ENCODE results near the gene NIPSNAP2. TPM values are rescaled to one million over a fixed set of nuclear protein-coding genes. Genes with fewer than 3 reads are reported as not detected.

The NIPSNAP2 gene
- total and polyA plus RNA-seq, 2 donors from 2014 or later, result 60.3 to 64.4 TPM

DNA sequence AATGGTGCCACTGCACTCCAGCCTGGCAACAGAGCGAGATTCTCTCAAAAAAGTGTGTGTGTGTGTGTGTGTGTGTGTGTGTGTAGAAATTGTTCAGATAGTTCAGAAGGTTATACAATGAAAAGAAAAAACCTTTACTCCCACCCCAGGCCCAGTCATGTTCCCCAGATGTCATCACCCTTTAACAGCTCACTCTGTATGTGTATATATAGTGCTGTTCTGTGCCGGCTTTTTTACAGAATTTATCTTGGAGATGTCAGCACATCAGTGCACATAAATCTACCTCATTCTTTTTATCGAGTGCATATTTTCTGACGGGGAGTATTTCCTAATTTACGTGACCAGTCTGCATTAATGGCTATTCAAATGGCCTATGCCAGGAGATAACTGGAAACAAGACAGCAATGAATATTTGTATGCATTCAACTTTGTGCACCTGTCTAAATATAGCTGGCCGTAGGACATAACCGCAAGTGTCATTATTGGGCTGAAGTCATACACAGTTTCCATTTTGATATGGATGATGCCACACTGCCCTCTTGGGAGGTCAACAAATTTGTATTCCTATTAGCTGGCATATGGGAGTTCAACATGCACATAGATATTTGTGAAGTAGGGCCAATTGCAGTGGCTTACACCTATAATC lies 11.7 kb downstream of the NIPSNAP2 start:
- intact Hi-C loops (cut with DNase I), result no loop called here
- H3K36me3 ChIP-seq (ENCODE audit: control insufficient read depth in 2 of 3, insufficient read depth in 3 of 3, low read length in 3 of 3), result peaks cover 9 to 27% (median 11%) of the 10 kb centered on the region in 3 donors
- H3K4me3 ChIP-seq (ENCODE audit: low read length in 3 of 3), result no peak overlapping the region
- peaks cover 0 to 2% (median 0%) of the 10 kb centered on the region in 3 donors for H3K4me1 ChIP-seq (ENCODE audit: control insufficient read depth in 2 of 3, insufficient read depth in 2 of 3, low read depth in 1 of 3, low read length in 3 of 3)
- no peaks in the 10 kb centered on the region for H3K9me3 ChIP-seq (ENCODE audit: control insufficient read depth in 2 of 3, insufficient read depth in 1 of 3, low read length in 3 of 3)
- no peaks in the 10 kb centered on the region for H3K27me3 ChIP-seq (ENCODE audit: control insufficient read depth, insufficient read depth, low read length)
- FAIRE-seq (no peak), DNase-seq (no peak)
- H3K27ac ChIP-seq (ENCODE audit: low read depth in 2 of 2, low read length in 2 of 2), result no peak overlapping the region
- no peak for TF ChIP-seq CTCF (IDR thresholded peaks at IDR 0.05; ENCODE audit: borderline replicate concordance, extremely low read depth, insufficient read depth)
- no peak overlapping the region for H3K9ac ChIP-seq (ENCODE audit: low read length in 3 of 3)

DNA sequence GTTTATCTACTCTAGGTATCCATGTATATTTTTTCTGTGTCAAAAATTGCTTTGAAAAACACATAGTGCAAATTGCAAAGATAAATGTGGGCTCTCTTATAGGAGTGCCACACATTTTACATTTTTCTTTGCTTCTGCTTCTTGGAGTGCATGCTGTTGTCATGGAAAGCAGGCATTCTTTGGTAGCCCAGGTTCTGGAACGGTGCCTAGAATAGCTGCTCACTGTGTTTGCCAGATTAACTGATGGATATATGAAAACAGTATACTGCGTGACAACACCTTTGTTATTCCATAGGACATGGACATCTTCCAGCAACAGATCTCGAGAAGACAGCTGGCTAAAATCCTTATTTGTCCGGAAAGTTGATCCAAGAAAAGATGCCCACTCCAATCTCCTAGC lies 13.4 kb downstream of the NIPSNAP2 start:
- no peak overlapping the region for H3K9ac ChIP-seq (ENCODE audit: low read length in 3 of 3)
- DNase-seq (peak in 1 of 5 donors; percentile 20), FAIRE-seq (no peak)
- H3K36me3 ChIP-seq (ENCODE audit: control insufficient read depth in 2 of 3, insufficient read depth in 3 of 3, low read length in 3 of 3), result peaks cover 9 to 30% (median 14%) of the 10 kb centered on the region in 3 donors
- H3K27ac ChIP-seq (ENCODE audit: low read depth in 2 of 2, low read length in 2 of 2), result no peak overlapping the region
- H3K9me3 ChIP-seq (ENCODE audit: control insufficient read depth in 2 of 3, insufficient read depth in 1 of 3, low read length in 3 of 3), result no peaks in the 10 kb centered on the region
- no peak overlapping the region for H3K4me3 ChIP-seq (ENCODE audit: low read length in 3 of 3)
- no peaks in the 10 kb centered on the region for H3K4me1 ChIP-seq (ENCODE audit: control insufficient read depth in 2 of 3, insufficient read depth in 2 of 3, low read depth in 1 of 3, low read length in 3 of 3)
- no peak for TF ChIP-seq CTCF (IDR thresholded peaks at IDR 0.05; ENCODE audit: borderline replicate concordance, extremely low read depth, insufficient read depth)
- H3K27me3 ChIP-seq (ENCODE audit: control insufficient read depth, insufficient read depth, low read length), result no peaks in the 10 kb centered on the region
- intact Hi-C loops (cut with DNase I), result no loop called here

DNA sequence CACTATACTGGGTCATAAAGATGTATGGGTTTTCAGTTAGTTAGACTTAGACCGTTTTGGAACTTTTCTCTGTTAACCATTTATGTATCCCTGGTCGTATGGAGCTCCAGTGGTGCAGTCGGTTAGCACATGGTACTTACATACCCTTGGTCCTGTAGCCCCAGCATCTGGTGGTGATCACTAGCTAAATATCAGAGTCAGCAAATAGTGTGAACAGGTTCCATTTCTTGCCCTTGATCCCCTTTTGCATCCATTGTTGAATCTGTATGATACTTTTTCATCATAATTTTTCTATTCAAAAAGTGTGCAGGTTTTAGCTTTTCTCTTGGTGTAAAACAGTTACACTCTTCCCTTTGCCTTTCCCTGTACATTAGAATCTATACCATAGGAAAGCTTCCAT lies 15.9 kb downstream of the NIPSNAP2 start:
- no peaks in the 10 kb centered on the region for H3K4me1 ChIP-seq (ENCODE audit: control insufficient read depth in 2 of 3, insufficient read depth in 2 of 3, low read depth in 1 of 3, low read length in 3 of 3)
- no peak overlapping the region for H3K9ac ChIP-seq (ENCODE audit: low read length in 3 of 3)
- no peaks in the 10 kb centered on the region for H3K27me3 ChIP-seq (ENCODE audit: control insufficient read depth, insufficient read depth, low read length)
- intact Hi-C loops (cut with DNase I), result no loop called here
- FAIRE-seq (no peak), DNase-seq (no peak)
- TF ChIP-seq CTCF (IDR thresholded peaks at IDR 0.05; ENCODE audit: borderline replicate concordance, extremely low read depth, insufficient read depth), result no peak
- H3K36me3 ChIP-seq (ENCODE audit: control insufficient read depth in 2 of 3, insufficient read depth in 3 of 3, low read length in 3 of 3), result peaks cover 9 to 39% (median 16%) of the 10 kb centered on the region in 3 donors
- no peaks in the 10 kb centered on the region for H3K9me3 ChIP-seq (ENCODE audit: control insufficient read depth in 2 of 3, insufficient read depth in 1 of 3, low read length in 3 of 3)
- H3K27ac ChIP-seq (ENCODE audit: low read depth in 2 of 2, low read length in 2 of 2), result no peak overlapping the region
- H3K4me3 ChIP-seq (ENCODE audit: low read length in 3 of 3), result no peak overlapping the region

GRCh38 chr7:55983537-55983936 lies 19.2 kb downstream of the NIPSNAP2 start:
- TF ChIP-seq CTCF (IDR thresholded peaks at IDR 0.05; ENCODE audit: borderline replicate concordance, extremely low read depth, insufficient read depth), result no peak
- no peaks in the 10 kb centered on the region for H3K4me1 ChIP-seq (ENCODE audit: control insufficient read depth in 2 of 3, insufficient read depth in 2 of 3, low read depth in 1 of 3, low read length in 3 of 3)
- H3K9ac ChIP-seq (ENCODE audit: low read length in 3 of 3), result no peak overlapping the region
- no peaks in the 10 kb centered on the region for H3K27me3 ChIP-seq (ENCODE audit: control insufficient read depth, insufficient read depth, low read length)
- FAIRE-seq (no peak), DNase-seq (no peak)
- H3K27ac ChIP-seq (ENCODE audit: low read depth in 2 of 2, low read length in 2 of 2), result no peak overlapping the region
- no peaks in the 10 kb centered on the region for H3K9me3 ChIP-seq (ENCODE audit: control insufficient read depth in 2 of 3, insufficient read depth in 1 of 3, low read length in 3 of 3)
- peaks cover 8 to 38% (median 16%) of the 10 kb centered on the region in 3 donors for H3K36me3 ChIP-seq (ENCODE audit: control insufficient read depth in 2 of 3, insufficient read depth in 3 of 3, low read length in 3 of 3)
- H3K4me3 ChIP-seq (ENCODE audit: low read length in 3 of 3), result no peak overlapping the region
- intact Hi-C loops (cut with DNase I), result no loop called here

Data from kidney (tissue), 14 donors.